GM19099 (cell line): ENCODE data around the gene GRB2.

Source experiments
- POLR2A ChIP-seq: IDR thresholded peaks from 3 replicates; pipeline ENCODE4 v1.6.1; 2011; ENCODE audit warnings: low read depth; ENCODE audit not compliant: insufficient read length; ENCODE audit errors: extremely low read depth

GRB2 gene

DNA sequence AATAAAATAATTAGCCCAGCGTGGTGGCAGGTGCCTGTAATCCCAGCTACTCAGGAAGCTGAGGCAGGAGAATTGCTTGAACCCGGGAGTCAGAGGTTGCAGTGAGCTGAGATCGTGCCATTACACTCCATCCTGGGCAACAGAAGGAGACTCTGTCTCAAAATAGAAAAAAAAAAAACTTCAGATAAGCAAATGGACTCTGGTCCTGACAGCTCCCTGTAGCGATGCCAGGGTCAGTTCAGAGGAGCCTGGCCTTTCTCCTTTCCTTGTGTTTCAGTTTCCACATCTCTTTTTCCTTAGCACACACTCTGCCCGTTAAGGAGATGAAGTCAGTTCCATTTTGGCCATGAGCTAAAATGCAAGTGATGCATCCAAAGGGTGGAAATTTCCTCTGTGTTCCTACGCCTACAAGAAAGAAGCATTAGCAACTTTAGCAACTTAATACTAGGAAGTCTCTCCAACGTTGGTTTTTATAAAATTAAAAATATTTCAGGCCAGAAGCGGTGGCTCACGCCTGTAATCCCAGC lies 11.6 kb upstream of the GRB2 start:
- TF ChIP-seq POLR2A = no peak

DNA sequence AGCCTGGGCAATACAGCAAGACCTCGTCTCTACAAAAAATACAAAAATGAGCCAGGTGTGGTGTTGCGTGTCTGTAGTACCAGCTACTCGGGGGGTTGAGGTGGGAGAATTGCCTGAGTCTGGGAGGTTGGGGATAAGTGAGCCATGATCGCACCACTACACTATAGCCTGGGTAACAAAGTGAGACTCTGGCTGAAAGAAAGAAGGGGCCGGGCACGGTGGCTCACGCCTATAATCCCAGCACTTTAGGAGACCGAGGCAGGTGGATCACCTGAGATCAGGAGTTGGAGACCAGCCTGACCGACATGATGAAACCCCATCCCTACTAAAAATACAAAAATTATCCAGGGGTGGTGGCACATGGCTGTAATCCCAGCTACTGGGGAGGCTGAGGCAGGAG lies 10.5 kb upstream of the GRB2 start:
- TF ChIP-seq POLR2A = no peak

DNA sequence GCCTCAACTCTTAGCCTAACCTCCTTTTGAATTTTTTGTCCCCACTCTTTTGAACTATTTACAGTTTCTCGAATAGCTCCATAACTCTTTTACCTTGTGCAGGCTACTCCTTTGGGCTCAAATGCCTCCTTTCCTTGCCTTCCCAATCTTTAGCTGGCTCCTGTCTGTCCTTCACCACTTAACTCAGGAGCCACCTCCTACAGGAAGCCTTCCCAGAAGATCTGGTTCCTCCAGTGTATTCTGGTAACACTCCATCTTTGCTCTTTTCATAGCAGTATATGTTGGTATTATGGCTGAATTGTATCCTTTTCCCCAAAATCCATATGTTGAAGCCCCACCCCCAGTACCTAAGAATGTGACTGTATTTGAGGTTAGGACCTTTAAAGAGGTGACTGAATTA lies 9.0 kb upstream of the GRB2 start:
- TF ChIP-seq POLR2A = no peak

DNA sequence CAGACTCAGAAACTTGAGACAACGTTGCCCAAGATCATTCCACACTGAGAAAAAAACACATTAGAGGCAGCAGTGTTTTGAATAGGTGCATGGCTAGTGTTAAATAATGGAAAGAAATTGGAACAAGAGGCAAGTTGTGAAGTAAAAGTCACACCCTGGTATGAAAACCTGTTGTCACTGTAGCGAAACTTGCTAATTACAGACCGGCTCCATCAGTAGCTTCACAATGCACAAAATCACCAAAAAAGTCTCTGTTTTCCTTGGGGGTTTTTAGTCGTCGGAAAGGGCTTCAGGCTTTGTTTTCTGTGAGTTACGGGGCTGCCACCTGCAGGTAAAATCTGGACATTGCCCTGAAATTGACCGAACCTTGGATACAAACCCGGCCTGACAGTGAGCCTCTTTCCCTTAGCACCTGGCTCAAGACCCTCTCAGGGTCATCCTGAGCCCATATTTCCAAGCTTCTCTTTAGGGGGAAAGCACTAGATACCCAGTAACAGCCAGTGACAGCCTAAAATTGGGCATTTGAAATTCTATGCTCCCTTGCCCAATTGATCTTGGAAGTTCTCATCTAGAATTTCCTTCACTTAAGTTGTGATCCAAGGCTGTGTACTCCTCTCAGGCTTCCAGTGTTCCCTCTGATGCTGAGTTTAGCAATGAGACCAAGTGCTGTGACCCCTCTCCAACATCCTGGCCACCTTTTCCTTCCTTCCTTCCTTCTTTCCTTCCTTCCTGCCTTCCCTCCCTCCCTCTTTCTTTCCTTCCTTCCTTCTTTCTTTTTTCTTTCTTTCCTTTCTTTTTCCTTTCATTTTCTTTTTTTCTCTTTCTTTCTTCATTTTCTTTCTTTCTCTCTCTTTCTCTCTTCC lies 7.2 kb upstream of the GRB2 start:
- TF ChIP-seq POLR2A = no peak

DNA sequence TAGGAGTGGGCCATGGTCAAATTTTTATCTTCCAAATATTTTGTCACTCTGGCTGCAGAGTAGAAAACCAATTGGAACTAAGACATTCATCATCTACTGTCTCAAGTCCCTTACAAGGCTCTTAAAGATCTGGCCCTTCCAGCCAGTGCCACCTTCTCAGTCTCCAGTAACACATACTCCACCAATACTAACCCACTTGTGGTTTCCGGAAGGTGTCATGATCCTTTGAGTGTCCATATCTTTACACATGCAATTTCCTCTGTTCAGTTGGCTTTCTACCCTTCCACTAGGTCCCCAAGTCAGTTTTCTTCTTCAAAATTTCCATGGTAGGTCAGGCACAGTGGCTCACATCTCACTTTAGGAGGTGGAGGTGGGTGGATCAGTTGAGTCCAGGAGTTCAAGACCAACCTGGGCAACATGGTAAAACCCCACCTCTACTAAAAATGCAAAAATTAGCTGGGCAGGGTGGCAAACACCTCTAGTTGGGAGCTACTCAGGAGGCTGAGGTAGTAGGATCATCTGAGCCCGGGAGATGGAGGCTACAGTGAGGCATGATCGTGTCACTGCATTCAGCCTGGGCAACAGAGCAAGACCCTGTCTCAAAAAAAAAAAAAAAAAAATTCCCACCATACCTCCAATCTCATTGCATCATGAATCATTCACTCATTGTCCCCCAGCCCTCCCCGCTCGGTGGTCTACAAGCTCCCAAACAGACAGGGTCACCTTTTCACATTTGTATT lies 6.0 kb upstream of the GRB2 start:
- TF ChIP-seq POLR2A = no peak

DNA sequence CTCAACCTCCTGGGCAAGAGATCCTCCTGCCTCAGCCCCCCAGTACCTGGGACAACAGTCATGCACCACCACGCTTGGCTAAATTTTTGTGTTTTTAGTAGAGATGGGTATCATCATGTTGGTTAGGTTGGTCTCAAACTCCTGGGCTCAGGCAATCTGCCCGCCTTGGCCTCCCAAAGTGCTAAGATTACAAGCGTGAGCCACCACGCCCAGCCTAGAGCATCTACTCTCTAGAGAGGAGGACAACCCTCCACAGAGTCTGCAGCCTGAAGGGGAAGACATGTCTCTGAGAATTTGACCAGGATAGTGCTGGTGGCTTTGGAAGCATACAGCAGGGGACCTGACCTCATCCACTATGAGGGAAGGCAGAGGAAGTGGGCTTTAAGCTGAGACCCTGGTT lies 4.7 kb upstream of the GRB2 start:
- no peak for TF ChIP-seq POLR2A

DNA sequence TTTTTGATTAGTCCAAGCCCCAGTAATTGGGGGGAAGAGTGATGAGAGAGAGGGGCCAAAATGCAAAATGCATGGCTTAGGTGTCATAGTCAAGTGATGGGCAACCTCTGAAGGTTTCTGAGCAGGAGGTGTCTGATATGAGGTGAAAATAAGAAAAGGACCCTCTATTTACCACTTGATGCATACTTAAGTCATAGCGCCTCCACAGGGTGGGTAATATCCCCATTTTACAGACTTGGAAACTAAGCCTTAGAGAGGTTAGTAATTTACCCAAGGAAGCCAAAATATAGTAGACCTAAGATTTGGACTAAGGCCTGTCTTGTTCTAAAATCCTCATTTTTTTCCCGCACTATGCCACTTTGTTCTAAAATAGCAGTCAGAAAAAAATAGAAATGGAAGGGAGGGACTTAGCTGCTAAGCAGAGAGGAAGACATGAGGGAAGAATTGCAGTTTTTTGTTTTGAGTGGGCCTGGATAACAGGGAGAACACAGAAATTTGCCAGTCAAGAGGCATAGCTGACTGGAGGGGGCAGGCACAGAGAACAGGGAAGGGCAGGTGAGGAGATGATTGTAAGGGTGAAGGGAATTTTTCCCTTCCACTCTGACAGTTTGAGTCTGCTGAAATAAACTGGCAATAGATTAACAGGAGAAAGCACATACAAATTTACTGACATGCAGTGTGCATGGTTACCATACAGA lies 2.3 kb upstream of the GRB2 start:
- no peak for TF ChIP-seq POLR2A

DNA sequence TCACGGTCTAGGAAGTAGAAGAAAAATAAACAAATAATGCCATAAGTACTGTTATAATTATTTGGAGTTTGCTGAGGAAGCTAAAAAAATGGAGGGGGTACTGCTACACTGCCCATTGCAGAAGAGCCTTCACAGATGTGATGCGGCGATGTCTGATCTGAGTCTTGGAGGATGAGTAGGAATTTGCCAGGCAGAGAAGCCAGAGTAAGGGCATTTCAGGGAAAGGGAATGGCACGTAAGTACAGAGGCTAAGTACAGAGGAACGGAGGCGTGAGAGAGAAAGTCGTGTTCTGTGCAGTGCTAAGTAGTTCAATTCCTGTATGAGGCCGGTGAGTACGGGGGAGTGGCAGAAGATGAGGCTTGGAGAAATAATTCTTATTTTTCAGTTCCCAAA lies 741 bp upstream of the GRB2 start:
- TF ChIP-seq POLR2A = no peak

DNA sequence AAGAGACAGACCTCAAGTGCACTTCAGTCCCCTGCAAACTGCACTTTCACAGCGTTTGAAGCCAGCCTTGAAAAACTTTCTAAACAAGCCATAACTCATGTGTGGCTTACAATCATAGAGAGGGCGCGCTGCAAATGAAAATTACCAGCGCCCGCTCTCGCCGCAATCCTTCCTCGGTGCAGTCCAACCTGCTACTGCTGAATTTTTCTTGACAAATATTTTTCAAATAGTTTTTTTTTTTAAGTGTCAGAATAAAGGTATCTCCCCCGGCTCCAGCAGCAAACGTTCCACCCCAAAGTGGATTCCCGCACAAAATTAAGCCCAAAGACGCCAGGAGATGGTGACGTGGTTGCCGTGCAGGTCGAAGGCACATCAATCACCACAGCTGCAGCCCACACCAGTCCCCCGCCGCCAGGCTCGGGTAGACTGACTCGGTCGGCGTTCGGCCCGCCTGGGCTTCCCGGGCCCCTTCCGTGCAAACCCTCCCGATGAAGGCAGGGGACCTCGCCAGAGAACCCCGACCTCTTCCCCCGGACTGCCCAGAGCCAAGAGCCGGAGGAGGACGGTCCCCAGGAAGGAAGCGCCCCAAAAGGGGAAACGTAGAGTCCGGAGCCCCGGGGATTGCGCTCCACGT lies 630 bp downstream of the GRB2 start:
- no peak for TF ChIP-seq POLR2A

DNA sequence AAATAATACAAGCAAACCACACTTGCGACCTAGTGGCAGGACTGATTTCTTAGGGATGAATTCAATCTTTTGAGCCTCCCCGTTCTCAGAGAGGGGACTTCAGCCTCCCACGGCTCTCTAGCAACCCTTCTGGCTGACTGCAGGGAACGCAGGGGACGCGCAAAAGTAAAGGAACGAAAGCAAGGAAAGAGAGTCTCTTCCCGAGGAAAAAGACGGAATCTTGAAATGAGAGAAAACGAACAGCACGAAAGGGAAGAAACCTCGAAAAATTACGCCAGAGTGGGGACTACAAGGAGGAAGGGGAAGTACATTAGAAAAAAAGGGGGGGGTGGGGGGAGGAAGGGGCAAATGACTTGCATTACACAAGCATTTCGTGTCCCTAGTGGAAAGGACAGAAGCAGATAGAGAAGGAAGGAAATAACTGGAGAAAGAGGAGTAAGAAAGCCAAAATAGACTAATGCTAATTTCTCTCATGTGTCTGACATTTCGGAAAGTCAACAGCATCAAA lies 1.2 kb downstream of the GRB2 start:
- TF ChIP-seq POLR2A = no peak

DNA sequence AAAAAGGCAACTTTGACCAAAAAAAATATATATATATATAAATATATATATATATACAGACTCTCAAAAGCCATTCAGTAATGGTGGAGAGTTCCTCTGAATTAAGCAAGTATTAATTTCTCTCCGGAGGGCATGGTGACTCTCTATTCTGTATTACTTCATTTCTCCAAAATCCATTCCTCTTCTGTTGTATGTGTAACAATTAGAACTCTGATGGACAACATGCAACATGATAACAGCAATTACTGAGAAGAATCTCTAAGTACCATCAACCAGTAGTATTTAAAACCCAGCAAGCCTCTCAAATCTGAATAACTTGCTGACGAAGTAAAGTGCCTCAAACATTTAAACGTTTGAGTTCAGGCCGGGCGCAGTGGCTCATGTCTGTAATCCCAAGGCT lies 2.3 kb downstream of the GRB2 start:
- no peak for TF ChIP-seq POLR2A

DNA sequence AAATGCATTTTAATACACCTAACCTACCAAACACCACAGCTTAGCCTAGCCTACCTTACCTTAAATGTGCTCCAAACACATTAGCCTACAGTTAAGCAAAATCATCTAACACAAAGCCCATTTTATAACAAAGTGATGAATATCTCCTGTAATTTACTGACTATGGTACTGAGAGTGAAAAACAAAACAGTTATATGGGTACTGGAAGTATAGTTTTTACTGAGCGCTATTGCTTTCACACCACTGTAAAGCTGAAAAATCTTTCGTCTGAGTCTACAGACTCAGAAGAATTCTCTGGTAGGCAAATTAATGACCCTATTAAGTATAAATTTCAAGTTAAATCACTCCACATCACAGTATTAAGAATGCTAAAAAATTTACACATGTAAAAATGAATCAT lies 3.5 kb downstream of the GRB2 start:
- no peak for TF ChIP-seq POLR2A

DNA sequence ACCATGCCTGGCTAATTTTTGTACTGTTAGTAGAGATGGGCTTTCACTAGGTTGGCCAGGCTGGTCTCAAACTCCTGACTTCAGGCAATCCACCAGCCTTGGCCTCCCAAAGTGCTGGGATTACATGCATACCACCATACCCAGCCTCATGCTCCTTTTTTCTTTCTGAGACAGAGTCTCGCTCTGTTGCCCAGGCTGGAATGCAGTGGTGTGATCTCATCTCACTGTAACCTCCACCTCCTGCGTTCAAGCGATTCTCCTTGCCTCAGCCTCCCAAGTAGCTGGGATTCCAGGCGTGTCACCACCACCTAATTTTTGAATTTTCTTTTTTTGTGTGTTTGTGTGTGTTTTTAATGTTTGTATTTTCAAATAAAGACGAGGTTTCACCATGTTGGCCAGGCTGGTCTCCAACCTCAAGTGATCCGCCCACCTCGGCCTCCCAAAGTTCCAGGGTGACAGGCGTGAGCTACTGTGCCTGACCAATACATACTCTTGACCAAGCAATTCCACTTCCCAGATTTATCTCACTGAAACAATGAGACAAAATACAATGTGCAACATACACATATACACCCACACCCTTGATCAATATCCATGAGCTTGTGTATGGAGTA lies 5.0 kb downstream of the GRB2 start:
- TF ChIP-seq POLR2A = no peak

DNA sequence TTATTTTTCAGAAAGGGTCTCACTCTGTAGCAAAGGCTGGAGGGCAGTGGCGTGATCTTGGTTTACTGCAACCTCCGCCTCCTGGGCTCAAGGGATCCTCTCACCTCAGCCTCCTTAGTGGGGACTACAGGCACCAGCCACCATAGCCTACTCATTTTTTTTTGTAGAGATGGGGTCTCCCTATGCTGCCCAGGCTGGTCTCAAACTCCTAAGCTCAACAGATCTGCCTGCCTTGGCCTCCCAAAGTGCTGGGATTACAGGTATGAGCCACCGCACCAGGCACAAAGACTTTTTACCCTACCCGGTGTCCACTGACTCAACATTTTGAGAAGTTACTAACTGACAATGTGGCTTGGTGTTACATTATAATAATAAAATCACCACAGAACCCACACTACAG lies 7.2 kb downstream of the GRB2 start:
- TF ChIP-seq POLR2A = no peak

DNA sequence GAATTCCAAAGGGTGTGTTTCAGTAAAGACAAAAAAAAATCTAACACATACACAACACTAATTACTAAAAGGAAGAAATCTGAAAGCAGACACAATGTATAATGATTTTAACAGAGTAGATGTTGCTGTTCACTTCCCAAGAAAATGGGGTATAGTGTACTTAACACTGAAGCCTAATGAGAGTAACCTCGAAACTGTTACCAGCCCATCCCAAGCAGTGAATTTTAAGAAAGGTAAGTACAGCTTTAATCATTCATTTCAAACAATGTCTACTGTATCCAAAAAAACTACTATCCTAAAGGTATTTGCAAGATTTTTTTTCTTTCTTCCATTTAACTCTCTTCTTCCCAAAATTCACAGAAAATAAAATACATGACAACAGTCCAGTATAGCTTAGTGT lies 8.3 kb downstream of the GRB2 start:
- TF ChIP-seq POLR2A = no peak

DNA sequence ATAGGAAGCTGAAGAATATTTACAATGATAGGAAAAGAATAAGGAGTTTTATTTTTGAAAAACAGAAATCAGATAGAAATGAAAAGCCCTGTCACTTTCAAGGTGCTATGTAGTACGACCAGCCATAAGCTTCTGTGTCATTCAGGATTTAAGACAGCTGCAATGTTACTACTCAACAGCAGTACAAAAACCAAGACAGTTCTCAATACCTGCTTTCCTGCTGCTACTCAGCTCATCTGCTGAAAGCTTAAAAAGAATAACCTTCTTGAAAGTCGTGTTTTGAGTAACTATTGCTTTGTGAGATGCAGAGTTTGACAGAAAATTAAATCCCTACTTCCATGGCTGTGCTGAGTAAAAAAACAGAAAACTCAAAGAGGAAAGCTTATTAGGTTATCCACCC lies 8.7 kb downstream of the GRB2 start:
- TF ChIP-seq POLR2A = no peak
